HUDEP-2 (cell line): ENCODE data around the gene SSTR1.

ENCODE experiments used
- DNase-seq, 76 experiments: peaks; one replicate each; lab custom pipeline; 2025; ENCODE audit not compliant: unreplicated experiment in 76 of 76; lab: John Stamatoyannopoulos, UW

Gene SSTR1

GRCh38 chr14:38202444-38203191 is 5.1 kb upstream of the SSTR1 start:
- DNase-seq = no peak

- DNase-seq = no peak
Measured at GRCh38 chr14:38203929-38204718, 3.6 kb upstream of the SSTR1 start.

DNA sequence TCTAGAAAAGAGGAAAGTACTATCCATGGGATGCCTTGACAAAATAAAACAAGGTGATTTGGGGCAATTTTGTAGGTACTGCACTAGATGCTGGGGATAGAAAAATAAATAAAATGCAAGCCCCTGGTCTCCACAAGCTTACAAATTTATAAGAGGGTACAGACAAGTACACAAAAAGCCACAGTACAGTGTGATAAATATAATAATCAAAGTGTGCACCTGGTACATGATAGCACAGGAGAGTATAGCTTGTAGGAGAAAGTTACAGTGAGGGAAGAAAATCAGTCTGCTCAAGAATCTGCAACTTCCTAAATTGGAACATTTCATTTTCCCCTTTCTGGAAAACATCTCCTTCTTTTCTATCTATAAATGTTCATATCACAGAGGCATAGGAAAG is 3.0 kb upstream of the SSTR1 start:
- no peak for DNase-seq

DNA sequence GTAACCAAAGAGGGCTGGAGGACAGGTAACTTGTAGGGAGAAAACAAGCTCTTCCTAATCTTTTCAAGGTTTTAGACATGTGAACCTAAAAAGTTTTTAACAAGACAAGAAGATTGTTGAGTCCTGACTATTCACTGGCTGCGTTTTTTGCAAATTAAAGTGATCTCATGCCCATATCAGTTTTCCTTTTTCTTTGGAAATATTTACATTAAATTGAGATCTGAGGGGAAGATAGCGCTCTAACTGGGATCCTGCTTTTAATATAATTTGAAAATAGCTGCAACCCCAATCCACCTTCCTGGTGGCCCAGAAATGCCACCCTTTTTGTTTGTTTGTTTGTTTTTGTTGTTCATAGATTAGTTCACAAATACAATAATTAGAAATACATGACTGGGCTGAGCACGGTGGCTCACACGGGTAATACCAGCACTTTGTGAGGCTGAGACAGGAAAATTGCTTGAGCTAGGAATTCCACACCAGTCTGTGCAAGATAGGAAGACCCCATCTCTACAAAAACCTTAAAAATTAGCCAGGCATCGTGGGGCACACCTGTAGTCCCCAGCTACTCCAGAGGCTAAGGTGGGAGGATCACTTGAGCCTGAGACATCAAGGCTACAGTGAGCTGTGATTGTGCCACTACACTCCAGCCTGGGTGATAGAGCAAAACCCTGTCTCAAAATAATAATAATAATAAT is 2.4 kb upstream of the SSTR1 start:
- no peak for DNase-seq

- DNase-seq = no peak
Measured at GRCh38 chr14:38205949-38206665, 1.6 kb upstream of the SSTR1 start.

GRCh38 chr14:38206689-38207376 is 871 bp upstream of the SSTR1 start:
- no peak for DNase-seq

- DNase-seq = no peak
Measured at GRCh38 chr14:38207377-38207735, 348 bp upstream of the SSTR1 start.

- DNase-seq = no peak
Measured at GRCh38 chr14:38208618-38209562, 1.2 kb downstream of the SSTR1 start.

DNA sequence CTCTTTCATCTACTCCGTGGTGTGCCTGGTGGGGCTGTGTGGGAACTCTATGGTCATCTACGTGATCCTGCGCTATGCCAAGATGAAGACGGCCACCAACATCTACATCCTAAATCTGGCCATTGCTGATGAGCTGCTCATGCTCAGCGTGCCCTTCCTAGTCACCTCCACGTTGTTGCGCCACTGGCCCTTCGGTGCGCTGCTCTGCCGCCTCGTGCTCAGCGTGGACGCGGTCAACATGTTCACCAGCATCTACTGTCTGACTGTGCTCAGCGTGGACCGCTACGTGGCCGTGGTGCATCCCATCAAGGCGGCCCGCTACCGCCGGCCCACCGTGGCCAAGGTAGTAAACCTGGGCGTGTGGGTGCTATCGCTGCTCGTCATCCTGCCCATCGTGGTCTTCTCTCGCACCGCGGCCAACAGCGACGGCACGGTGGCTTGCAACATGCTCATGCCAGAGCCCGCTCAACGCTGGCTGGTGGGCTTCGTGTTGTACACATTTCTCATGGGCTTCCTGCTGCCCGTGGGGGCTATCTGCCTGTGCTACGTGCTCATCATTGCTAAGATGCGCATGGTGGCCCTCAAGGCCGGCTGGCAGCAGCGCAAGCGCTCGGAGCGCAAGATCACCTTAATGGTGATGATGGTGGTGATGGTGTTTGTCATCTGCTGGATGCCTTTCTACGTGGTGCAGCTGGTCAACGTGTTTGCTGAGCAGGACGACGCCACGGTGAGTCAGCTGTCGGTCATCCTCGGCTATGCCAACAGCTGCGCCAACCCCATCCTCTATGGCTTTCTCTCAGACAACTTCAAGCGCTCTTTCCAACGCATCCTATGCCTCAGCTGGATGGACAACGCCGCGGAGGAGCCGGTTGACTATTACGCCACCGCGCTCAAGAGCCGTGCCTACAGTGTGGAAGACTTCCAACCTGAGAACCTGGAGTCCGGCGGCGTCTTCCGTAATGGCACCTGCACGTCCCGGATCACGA is 2.2 kb downstream of the SSTR1 start:
- no peak for DNase-seq

DNA sequence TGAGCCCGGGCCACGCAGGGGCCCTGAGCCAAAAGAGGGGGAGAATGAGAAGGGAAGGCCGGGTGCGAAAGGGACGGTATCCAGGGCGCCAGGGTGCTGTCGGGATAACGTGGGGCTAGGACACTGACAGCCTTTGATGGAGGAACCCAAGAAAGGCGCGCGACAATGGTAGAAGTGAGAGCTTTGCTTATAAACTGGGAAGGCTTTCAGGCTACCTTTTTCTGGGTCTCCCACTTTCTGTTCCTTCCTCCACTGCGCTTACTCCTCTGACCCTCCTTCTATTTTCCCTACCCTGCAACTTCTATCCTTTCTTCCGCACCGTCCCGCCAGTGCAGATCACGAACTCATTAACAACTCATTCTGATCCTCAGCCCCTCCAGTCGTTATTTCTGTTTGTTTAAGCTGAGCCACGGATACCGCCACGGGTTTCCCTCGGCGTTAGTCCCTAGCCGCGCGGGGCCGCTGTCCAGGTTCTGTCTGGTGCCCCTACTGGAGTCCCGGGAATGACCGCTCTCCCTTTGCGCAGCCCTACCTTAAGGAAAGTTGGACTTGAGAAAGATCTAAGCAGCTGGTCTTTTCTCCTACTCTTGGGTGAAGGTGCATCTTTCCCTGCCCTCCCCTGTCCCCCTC is 3.0 kb downstream of the SSTR1 start:
- no peak for DNase-seq

DNA sequence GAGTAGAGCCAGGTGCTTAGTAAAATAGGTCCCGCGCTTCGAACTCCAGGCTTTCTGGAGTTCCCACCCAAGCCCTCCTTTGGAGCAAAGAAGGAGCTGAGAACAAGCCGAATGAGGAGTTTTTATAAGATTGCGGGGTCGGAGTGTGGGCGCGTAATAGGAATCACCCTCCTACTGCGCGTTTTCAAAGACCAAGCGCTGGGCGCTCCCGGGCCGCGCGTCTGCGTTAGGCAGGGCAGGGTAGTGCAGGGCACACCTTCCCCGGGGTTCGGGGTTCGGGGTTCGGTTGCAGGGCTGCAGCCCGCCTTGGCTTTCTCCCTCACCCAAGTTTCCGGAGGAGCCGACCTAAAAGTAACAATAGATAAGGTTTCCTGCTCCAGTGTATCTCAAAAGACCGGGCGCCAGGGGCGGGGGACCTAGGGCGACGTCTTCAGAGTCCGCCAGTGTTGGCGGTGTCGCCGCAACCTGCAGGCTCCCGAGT is 3.6 kb downstream of the SSTR1 start:
- no peak for DNase-seq

- no peak for DNase-seq
Measured at GRCh38 chr14:38212111-38212510, 4.4 kb downstream of the SSTR1 start.

DNA sequence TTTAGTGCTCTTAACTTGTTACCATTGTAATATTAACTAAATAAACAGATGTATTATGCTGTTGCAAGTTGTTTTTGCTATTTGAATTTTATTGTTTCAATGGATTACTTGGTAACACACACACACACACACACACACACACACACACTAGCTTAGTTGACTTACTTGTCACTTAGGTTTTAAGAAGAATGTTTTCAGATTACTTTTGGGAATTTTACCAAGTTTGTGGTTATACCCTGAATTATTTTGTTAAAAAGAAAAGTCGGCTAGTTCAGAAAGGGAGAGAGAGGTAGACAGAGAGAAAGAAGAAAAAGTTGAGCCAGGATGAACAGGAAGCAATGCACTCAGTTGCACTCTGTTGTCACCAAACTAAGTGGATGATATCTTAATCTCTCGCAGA is 5.3 kb downstream of the SSTR1 start:
- DNase-seq = no peak

DNA sequence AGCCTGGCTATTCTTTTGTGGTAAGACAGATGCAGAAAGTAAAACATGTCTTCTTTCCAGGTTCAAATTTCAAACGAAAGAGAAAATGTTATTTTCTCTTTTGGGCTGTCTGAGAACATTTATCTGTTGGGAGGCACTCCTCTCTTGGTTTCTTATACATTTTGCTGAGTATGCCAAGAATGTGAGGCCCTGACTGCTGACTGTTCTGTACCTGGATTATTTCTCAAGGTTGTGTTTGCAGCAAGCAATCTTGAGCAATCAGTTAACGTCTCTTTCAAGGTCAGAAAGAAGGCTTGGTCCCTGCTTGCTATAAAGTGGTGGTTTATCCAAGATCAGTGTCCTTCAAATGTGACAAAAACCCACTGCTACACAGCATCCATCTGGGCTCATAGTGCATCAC is 9.8 kb downstream of the SSTR1 start:
- DNase-seq = no peak

DNA sequence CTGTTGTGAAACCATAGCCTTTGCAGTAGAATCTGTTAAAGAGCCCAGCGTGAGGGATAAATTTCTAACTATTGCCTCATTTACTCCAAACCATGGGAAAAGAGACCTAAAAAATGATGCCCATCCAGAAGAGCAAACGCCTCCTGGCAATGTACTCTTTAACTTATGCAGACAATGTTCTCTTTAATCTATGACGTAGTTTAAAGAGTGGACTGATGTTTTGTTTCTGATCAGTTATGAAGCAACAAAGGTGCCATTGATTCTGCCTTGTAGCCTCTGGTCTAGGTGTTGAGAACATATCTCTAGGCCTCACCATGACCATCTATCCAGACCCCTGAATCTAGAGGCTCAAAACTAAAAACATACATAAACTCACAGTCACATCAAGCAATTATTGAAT is 13.4 kb downstream of the SSTR1 start:
- DNase-seq = no peak

GRCh38 chr14:38224338-38224737 is 16.6 kb downstream of the SSTR1 start:
- no peak for DNase-seq

DNA sequence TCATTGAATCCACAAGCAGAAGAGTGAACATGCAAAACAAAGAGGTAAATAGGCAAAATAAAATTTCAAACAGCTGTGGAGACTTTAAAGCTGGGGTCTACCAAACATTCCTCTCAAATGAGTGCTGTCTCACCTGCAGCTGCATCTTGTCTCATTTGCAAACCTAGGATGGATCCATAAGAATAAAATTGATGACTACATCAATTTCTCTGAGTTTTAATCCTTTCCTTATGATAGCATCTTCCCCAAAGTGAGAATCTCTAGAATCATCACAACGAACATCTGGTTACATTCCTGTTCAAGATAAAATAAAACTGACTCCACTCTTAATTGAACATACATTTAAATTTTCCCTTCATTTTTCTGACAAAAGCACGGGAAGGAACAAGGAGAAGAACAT is 18.2 kb downstream of the SSTR1 start:
- DNase-seq = no peak

DNA sequence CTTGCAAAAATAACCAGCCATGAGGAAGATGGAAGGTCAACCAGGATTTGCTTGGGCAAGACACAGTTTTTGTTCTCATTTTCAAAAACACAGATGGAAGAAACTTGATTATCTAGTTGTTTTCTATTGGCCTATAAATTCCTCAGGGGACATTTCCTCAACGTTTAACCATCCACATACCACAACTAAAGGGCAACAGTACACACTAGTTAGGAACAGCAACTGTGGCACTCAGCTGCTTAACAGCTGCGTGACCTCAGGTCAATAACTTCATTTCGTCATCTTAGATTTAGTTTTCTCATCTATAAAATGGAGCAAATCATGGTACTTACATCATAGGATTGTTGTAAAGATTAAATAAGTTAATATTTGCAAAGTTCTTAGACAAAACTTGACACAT is 18.7 kb downstream of the SSTR1 start:
- no peak for DNase-seq
